HG02973 (cell line): ENCODE results near the gene SLC25A44.
"Not testable (repeated sequence)": the region's sequence is repeated elsewhere in the genome, so short reads cannot be mapped to it uniquely, and the experiment has no call there.

Source experiments
- ATAC-seq: cut with Tn5 transposase; IDR thresholded peaks from one replicate; pipeline ENCODE4 v1.9.1; 2021; ENCODE audit warnings: moderate library complexity; ENCODE audit not compliant: unreplicated experiment

Gene SLC25A44

DNA sequence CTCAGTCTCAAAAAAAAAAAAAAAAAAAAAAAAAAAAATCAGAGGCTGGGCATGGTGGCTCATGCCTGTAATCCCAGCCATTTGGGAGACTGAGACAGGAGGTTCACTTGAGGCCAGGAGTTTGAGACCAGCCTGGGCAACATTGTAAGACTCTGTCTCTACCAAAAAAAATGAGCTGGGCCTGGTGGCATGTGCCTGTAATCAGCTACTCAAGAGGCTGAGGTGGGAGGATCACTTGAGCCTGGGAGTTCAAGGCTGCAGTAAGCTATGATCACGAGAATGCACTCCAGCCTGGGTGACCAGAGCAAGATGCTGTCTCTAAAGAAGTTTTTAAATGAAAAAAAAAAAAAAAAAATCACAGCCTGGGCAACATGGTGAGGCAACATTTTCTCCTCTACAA lies 30.2 kb upstream of the SLC25A44 start:
- no peak for ATAC-seq

DNA sequence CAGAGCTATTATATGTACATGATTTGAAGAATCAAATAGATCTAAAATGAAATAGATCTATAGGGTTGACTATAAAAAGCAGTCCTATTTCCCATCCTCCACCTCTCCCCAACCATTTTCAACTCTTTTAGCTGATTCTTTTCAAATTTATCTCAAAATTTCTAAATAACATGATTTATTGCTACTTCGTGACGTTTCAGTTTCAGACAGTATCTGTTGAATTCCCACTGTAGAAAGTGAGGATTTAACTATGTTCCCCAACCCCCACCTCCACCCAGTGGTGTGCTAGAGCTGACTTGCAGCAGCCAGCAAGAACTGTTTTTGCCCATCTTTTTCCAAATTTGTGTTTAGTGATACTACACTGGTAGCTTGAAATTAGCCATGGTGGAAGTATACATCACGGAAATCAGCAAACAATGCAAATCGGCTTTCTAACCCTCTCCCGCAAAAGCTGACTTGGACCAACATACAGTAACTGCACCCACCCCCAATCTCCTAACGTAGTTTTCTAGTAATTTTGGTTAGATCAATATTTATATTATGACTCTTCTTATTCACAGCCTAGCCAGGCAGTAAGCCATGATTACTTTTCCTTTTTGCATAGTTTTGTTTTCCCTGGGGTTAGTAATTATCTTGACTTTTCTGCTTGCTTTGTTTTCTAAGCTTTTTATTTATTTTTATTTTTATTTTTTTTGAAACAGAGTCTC lies 29.6 kb upstream of the SLC25A44 start:
- ATAC-seq, result no peak

GRCh38 chr1:156165083-156165482 lies 28.8 kb upstream of the SLC25A44 start:
- ATAC-seq, result no peak

GRCh38 chr1:156167536-156167935 lies 26.4 kb upstream of the SLC25A44 start:
- no peak for ATAC-seq

- ATAC-seq, result no peak
Observed at GRCh38 chr1:156172696-156173470, 21.0 kb upstream of the SLC25A44 start.

DNA sequence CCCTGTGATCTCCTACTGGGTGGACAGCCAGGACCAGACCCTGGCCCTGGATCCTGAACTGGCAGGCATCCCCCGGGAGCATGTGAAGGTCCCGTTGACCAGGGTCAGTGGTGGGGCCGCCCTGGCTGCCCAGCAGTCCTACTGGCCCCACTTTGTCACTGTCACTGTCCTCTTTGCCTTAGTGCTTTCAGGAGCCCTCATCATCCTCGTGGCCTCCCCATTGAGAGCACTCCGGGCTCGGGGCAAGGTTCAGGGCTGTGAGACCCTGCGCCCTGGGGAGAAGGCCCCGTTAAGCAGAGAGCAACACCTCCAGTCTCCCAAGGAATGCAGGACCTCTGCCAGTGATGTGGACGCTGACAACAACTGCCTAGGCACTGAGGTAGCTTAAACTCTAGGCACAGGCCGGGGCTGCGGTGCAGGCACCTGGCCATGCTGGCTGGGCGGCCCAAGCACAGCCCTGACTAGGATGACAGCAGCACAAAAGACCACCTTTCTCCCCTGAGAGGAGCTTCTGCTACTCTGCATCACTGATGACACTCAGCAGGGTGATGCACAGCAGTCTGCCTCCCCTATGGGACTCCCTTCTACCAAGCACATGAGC lies 17.2 kb upstream of the SLC25A44 start:
- ATAC-seq, result no peak

DNA sequence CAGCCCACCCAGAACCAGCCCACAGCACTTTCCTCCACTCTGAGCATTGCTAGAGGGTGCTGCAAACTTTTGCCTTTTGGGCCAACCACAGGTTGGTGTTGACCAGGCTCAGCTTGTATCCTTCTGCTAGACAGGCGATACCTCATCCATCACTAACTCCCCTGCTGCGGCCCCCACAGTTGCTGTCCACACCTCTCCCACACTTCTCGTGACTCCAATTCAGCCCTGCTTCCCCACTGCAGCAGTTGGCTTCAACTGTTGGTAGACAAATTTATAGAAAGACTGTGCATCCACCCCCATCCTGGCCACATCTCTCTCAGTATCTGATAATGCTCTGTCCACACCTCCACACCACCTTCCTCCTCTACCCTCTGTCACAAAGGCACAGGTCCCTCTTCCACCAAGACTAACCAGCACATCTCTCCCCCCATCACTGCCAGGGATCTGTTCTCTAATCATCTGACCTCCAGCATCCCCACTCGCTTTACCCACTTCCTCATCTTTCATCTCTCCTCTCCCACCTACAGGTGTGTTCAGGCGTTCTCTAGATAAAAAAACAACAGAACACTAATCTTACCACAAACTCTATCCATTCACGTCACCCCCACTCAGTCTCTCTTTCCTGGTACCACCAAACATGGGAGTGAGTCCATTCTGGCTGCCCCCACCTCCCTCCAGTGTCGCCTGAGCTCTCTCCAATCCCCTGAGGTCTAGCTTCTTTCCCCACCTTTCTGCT lies 15.8 kb upstream of the SLC25A44 start:
- no peak for ATAC-seq

- no peak for ATAC-seq
Observed at GRCh38 chr1:156180471-156180870, 13.4 kb upstream of the SLC25A44 start.

DNA sequence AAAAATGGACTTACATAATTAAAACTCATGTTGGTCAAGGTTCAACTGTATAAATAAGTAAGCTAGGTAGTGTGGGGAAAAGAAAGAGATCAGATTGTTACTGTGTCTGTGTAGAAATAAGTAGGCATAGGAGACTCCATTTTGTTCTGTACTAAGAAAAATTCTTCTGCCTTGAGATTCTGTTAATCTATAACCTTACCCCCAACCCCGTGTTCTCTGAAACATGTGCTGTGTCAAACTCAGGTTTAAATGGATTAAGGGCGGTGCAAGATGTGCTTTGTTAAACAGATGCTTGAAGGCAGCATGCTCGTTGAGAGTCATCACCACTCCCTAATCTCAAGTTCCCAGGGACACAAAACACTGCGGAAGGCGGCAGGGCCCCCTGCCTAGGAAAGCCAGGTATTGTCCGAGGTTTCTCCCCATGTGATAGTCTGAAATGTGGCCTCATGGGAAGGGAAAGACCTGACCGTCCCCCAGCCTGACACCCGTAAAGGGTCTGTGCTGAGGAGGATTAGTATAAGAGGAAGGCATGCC lies 12.4 kb upstream of the SLC25A44 start:
- not testable (repeated sequence) for ATAC-seq

GRCh38 chr1:156182010-156182779 lies 11.7 kb upstream of the SLC25A44 start:
- not testable (repeated sequence) for ATAC-seq

DNA sequence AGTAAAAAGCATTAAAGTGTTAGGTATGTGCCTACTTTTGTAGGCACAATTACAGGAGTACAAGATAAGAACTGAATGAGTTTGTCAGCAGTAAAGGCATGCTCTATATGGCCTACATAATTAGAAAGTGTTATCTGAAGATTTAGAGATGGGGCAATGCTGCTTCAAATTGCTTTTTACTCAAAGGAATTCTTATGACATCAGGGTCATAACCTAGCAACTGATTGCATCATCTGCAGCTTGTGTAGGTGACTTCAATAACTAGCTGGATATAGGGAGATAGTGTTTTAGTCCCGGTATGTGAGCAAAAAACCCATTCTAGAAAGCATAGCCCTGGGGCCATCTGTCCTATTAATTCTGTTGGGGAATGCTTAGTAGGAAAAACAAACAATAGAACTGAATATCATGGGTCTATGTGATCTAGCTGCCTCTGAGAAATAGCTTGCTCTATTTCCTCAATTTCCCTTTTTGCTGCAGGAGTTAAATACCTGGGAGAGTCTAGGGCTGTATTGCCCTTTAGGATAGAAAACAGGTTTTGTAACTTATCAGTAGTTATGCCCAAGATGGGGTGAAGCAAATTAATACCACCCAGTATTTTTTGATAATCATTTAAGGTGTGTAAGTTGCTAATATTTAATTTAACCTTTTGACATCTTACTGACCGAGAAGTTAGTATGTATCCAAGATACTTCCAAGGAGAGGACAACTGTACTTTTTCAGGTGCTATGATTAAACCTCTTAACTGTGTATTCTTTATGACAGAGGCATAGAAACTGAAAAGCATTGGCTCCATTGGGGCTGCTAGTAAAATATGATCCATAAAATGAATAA lies 7.3 kb upstream of the SLC25A44 start:
- not testable (repeated sequence) for ATAC-seq

GRCh38 chr1:156190265-156190664 lies 3.6 kb upstream of the SLC25A44 start:
- not testable (repeated sequence) for ATAC-seq

- ATAC-seq, result no peak
Observed at GRCh38 chr1:156191292-156191964, 2.5 kb upstream of the SLC25A44 start.

DNA sequence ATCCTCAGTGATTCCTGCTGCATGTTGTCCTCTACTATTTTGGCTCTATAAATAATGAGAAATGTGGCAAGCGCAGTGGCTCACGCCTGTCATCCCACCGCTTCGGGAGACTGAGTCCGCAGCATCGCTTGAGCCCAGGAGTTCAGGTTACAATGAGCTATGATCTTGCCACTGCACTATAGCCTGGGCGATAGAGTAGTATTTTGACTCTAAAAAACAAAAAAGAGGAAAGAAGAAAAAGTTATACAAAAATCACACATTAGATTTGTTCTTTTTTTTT lies 756 bp upstream of the SLC25A44 start:
- ATAC-seq, result no peak

DNA sequence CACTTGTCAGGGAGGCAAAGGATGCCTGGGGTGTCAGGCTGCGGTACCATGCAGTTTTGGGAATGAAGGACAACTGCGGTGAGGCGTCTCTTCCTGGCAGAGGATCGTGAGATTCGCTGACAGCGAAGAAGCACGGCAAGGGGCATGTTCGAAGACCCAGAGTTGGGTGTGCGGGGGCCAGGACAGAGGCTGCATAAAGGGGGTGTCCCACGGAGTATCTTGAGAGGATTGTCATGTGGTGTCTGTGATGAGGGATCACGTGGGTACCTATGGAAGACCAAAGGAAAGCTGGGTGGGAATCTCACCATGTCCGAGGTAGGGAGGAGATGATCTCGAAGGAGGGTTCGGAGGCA lies 372 bp downstream of the SLC25A44 start:
- no peak for ATAC-seq

GRCh38 chr1:156195853-156196252 lies 1.9 kb downstream of the SLC25A44 start:
- no peak for ATAC-seq

GRCh38 chr1:156196445-156196844 lies 2.5 kb downstream of the SLC25A44 start:
- ATAC-seq, result no peak

- ATAC-seq, result no peak
Observed at GRCh38 chr1:156198831-156199349, 5.0 kb downstream of the SLC25A44 start.

GRCh38 chr1:156200044-156200443 lies 6.1 kb downstream of the SLC25A44 start:
- ATAC-seq, result no peak
